Panc1 (cell line): Measurements from ENCODE around the gene KIF4A. TPM values are rescaled to one million over a fixed set of nuclear protein-coding genes. Genes with fewer than 3 reads are reported as not detected.

Experiments used
- ATAC-seq: fragments of 200-7000 bp; cut with Tn5 transposase; 2 replicates; pipeline ENCODE4 v1.9.1; 2020; ENCODE audit warnings: mild to moderate bottlenecking, moderate library complexity
- BruUV-seq: library from RNA; stranded (reverse); fragments of 400-500 nt; replicated peaks from 2 replicates; lab custom pipeline; 2021; lab: Mats Ljungman, UMichigan
- CTCF ChIA-PET: fragments of 300-600 bp; sonication (Branson Sonifier 250); formaldehyde crosslinking; loops from one replicate; lab custom pipeline; 2022; ENCODE audit warnings: antibody characterized with exemption; lab: Charles Lee
- POLR2A ChIA-PET: fragments of 300-600 bp; sonication (Branson Sonifier 250); formaldehyde crosslinking; loops from one replicate; lab custom pipeline; 2022; ENCODE audit warnings: antibody characterized with exemption; lab: Charles Lee
- DNase-seq: peaks from one replicate; pipeline ENCODE4 v3.0.0-alpha.2; 2010; ENCODE audit warnings: low read depth, low spot score
- H3K27ac ChIP-seq: 2 replicates; pipeline ENCODE4 v1.5.1; 2011; ENCODE audit warnings: mild to moderate bottlenecking, low read length, inconsistent platforms
- H3K27me3 ChIP-seq: fragments of 200-500 bp; sonication (Bioruptor generic); 2 replicates; pipeline ENCODE4 v1.6.0; 2014; ENCODE audit warnings: low read length, inconsistent platforms; ENCODE audit not compliant: control insufficient read depth, insufficient read depth
- H3K36me3 ChIP-seq: fragments of 200-500 bp; sonication (Bioruptor generic); 2 replicates; pipeline ENCODE4 v1.5.1; 2014; ENCODE audit warnings: inconsistent platforms, mild to moderate bottlenecking, low read length, moderate library complexity; ENCODE audit not compliant: control insufficient read depth, insufficient read depth
- H3K4me1 ChIP-seq: 2 replicates; pipeline ENCODE4 v1.5.1; 2011; ENCODE audit warnings: inconsistent platforms, mild to moderate bottlenecking, low read length, moderate library complexity; ENCODE audit not compliant: control insufficient read depth, insufficient read depth
- H3K4me3 ChIP-seq, 2 experiments: 2 replicates each; pipeline ENCODE4 v1.5.1; 2011 to 2012; ENCODE audit warnings: low read depth in 2 of 2, low read length in 2 of 2, mild to moderate bottlenecking in 2 of 2, inconsistent platforms in 1 of 2, moderate library complexity in 1 of 2
- H3K9me3 ChIP-seq: fragments of 200-500 bp; sonication (Bioruptor generic); 2 replicates; pipeline ENCODE4 v1.5.1; 2014; ENCODE audit warnings: low read depth, mild to moderate bottlenecking, inconsistent platforms, low read length, moderate library complexity; ENCODE audit not compliant: control insufficient read depth, insufficient read depth
- CTCF ChIP-seq: fragments of 450-650 bp; IDR thresholded peaks from 2 replicates; pipeline ENCODE4 v1.5.1; 2017; ENCODE audit warnings: mild to moderate bottlenecking
- POLR2AphosphoS5 ChIP-seq: IDR thresholded peaks from 2 replicates; pipeline ENCODE4 v1.6.1; 2012; ENCODE audit warnings: mild to moderate bottlenecking, low read depth, low read length, moderate library complexity
- REST ChIP-seq, 2 experiments: IDR thresholded peaks; 2 replicates each; pipeline ENCODE4 v1.6.1; 2011 to 2012; ENCODE audit warnings: low read depth in 2 of 2, control low read depth in 1 of 2, low read length in 1 of 2, mild to moderate bottlenecking in 1 of 2, moderate library complexity in 1 of 2; ENCODE audit not compliant: insufficient read depth in 1 of 2
- SIN3A ChIP-seq: IDR thresholded peaks from 2 replicates; pipeline ENCODE4 v1.6.1; 2012; ENCODE audit warnings: low read depth, mild to moderate bottlenecking, low read length, moderate library complexity, borderline replicate concordance; ENCODE audit not compliant: insufficient read depth
- TCF7L2 ChIP-seq: IDR thresholded peaks from 2 replicates; pipeline ENCODE4 v1.6.1; 2011; ENCODE audit warnings: mild to moderate bottlenecking, low read depth, low read length, inconsistent platforms
- in situ Hi-C: cut with HindIII; loops from 2 replicates; pipeline ENCODE4 v1.10.0; 2016; ENCODE audit warnings: low sequenced_read_pairs, low pct_unique_long_range_greater_than_20kb
- intact Hi-C: fragments of 100-400 bp; cut with micrococcal nuclease; formaldehyde crosslinking; loops from one replicate; pipeline ENCODE4 v1.10.0; 2022; ENCODE audit not compliant: unreplicated experiment
- total RNA-seq: library from RNA; stranded (reverse); gene quantifications from one replicate; pipeline ENCODE4 v1.2.1, GENCODE V29; 2021; ENCODE audit not compliant: unreplicated experiment

KIF4A gene
- total RNA-seq, 1 experiment from 2014 or later, result 62.6 TPM

GRCh38 chrX:70324326-70324725 is 34.4 kb downstream of the KIF4A start:
- POLR2A ChIA-PET, result no interaction called here
- no peak for ATAC-seq
- no TSS peak for BruUV-seq

GRCh38 chrX:70331161-70331560 is 41.3 kb downstream of the KIF4A start:
- intact Hi-C loops (no loop called here), in situ Hi-C loops (no loop called here)
- H3K9me3 ChIP-seq, result no peaks in the 10 kb centered on the region
- ChIA-PET POLR2A (no interaction called here), CTCF (no interaction called here)
- TF ChIP-seq REST (IDR thresholded peaks at IDR 0.05; ENCODE audit: insufficient read depth in 1 of 2, low read depth in 2 of 2, low read length in 1 of 2) (no peak), POLR2AphosphoS5 (no peak), CTCF (no peak), SIN3A (no peak), TCF7L2 (no peak)
- no TSS peak for BruUV-seq
- ATAC-seq, result no peak
- no peaks in the 10 kb centered on the region for H3K4me1 ChIP-seq
- H3K27ac ChIP-seq, result no peak overlapping the region
- H3K27me3 ChIP-seq, result no peaks in the 10 kb centered on the region
- H3K4me3 ChIP-seq, result no peak overlapping the region
- no peak for DNase-seq
- peaks cover 12% of the 10 kb centered on the region; the same call in 1 of the 2 replicates for H3K36me3 ChIP-seq

More at GRCh38 chrX:70324326-70324725, 34.4 kb downstream of the KIF4A start:
- no peaks in the 10 kb centered on the region for H3K9me3 ChIP-seq
- no peaks in the 10 kb centered on the region; the same call in 1 of the 2 replicates for H3K36me3 ChIP-seq
- no peak overlapping the region; the same call in 1 of the 2 replicates for H3K27ac ChIP-seq
- no peak for DNase-seq
- no peaks in the 10 kb centered on the region for H3K27me3 ChIP-seq
- intact Hi-C loops, result no loop called here
- no peak for TF ChIP-seq POLR2AphosphoS5
- TF ChIP-seq CTCF, result no peak
- no peak for TF ChIP-seq REST (IDR thresholded peaks at IDR 0.05; ENCODE audit: insufficient read depth in 1 of 2, low read depth in 2 of 2, low read length in 1 of 2)
- TF ChIP-seq TCF7L2, result no peak
- no peak for TF ChIP-seq SIN3A
- H3K4me1 ChIP-seq, result no peaks in the 10 kb centered on the region
- in situ Hi-C loops, result no loop called here
- CTCF ChIA-PET, result no interaction called here
- H3K4me3 ChIP-seq, result no peak overlapping the region
